Suprapubic skin (tissue), 4 donors: ENCODE results near the gene ADAMTS2.

ENCODE experiments used
- CTCF ChIP-seq, 2 donors: fragments of 200-600 bp in 1 of 2; fragments of 450-650 bp in 1 of 2; sonication (generic) in 1 of 2; IDR thresholded peaks; one replicate each; pipeline ENCODE4 v1.5.1; 2016 to 2019; ENCODE audit warnings: antibody characterized with exemption in 2 of 2, mild to moderate bottlenecking in 1 of 2, moderate library complexity in 1 of 2
- EP300 ChIP-seq: sonication (generic); formaldehyde crosslinking; IDR thresholded peaks from one replicate; pipeline ENCODE4 v1.6.1; 2017; ENCODE audit warnings: antibody characterized with exemption
- POLR2A ChIP-seq, 2 donors: fragments of 450-650 bp; IDR thresholded peaks; one replicate each; pipeline ENCODE4 v1.6.1; 2017; ENCODE audit warnings: antibody characterized with exemption in 2 of 2, mild to moderate bottlenecking in 2 of 2, moderate library complexity in 2 of 2
- POLR2AphosphoS5 ChIP-seq, 3 donors: sonication (generic); formaldehyde crosslinking; IDR thresholded peaks; one replicate each; pipeline ENCODE4 v1.6.1; 2017; ENCODE audit warnings: antibody characterized with exemption in 3 of 3

- no peak for TF ChIP-seq CTCF (IDR thresholded peaks at IDR 0.05)
- no peak for TF ChIP-seq POLR2AphosphoS5 (IDR thresholded peaks at IDR 0.05)
- TF ChIP-seq EP300, result no peak
- TF ChIP-seq POLR2A (IDR thresholded peaks at IDR 0.05), result no peak
Measured at GRCh38 chr5:179368126-179368805, 23.0 kb upstream of the ADAMTS2 start.
